Measurements from ENCODE around the gene LMAN1L.

LMAN1L gene

DNA sequence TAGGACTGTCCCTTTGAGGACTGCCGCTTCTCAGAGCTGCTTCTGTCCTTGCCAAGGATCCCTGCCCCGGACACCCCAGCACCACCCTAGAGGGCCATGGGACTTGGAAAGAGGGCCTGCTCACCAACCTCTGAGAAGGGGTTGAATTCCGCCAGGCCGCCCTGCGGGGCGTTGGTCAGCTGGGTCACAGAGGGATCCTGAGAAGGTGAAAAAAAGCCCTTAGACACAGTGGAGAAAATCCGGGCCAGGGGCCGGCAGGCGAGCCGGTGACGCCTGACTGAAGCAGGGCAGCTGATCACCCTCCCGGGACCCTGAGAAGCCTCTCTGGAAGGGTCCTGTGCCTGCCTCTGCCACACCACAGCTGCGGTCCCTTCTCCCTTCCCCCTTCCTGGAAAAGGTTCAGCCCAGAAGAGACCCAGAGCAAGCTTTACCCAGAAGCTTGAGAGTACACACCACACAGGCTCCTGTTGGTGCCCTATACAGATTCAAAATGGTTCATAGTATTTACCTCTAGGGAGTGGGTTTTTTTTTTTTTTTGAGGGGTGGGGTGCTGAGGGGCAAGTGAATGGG is 41.9 kb downstream of the LMAN1L start:
- Mint-ChIP-seq H3K36me3 (ENCODE audit: low read depth) (peaks cover 24% of the 10 kb centered on the region), H3K4me3 (no peak overlapping the region), H3K9me3 (no peaks in the 10 kb centered on the region), H3K27ac (no peak overlapping the region), H3K4me1 (ENCODE audit: low read depth) (peaks cover 25% of the 10 kb centered on the region), H3K27me3 (ENCODE audit: low read depth) (no peaks in the 10 kb centered on the region)

DNA sequence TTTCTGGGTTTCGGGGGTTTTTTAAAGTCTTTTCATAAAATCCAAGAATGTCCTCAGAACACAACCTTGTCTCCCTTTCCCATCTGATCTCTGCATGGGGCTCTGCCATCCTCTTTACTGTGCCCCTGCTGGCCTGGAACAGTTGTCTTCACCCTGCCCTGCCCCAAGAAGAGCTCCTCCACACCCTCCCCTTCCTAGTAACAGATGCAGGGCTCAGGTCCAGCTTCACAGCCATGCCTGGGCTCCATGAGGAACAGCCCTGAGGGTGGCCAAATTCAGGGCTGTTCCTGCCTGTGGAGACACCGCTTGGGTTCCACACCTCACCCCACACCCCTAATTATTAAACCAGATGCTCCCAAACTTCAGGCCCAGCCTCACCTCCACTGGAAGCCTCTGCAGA is 43.2 kb downstream of the LMAN1L start:
- H3K4me1 Mint-ChIP-seq (ENCODE audit: low read depth) = peaks cover 25% of the 10 kb centered on the region
- no peaks in the 10 kb centered on the region for H3K9me3 Mint-ChIP-seq
- H3K36me3 Mint-ChIP-seq (ENCODE audit: low read depth) = peaks cover 20% of the 10 kb centered on the region
- no peak overlapping the region for H3K27ac Mint-ChIP-seq
- H3K27me3 Mint-ChIP-seq (ENCODE audit: low read depth) = no peaks in the 10 kb centered on the region
- no peak overlapping the region for H3K4me3 Mint-ChIP-seq

GRCh38 chr15:74856537-74856936 is 43.9 kb downstream of the LMAN1L start:
- Mint-ChIP-seq H3K9me3 (no peaks in the 10 kb centered on the region), H3K27me3 (ENCODE audit: low read depth) (no peaks in the 10 kb centered on the region), H3K4me3 (no peak overlapping the region), H3K36me3 (ENCODE audit: low read depth) (peaks cover 16% of the 10 kb centered on the region), H3K4me1 (ENCODE audit: low read depth) (peaks cover 25% of the 10 kb centered on the region), H3K27ac (no peak overlapping the region)

DNA sequence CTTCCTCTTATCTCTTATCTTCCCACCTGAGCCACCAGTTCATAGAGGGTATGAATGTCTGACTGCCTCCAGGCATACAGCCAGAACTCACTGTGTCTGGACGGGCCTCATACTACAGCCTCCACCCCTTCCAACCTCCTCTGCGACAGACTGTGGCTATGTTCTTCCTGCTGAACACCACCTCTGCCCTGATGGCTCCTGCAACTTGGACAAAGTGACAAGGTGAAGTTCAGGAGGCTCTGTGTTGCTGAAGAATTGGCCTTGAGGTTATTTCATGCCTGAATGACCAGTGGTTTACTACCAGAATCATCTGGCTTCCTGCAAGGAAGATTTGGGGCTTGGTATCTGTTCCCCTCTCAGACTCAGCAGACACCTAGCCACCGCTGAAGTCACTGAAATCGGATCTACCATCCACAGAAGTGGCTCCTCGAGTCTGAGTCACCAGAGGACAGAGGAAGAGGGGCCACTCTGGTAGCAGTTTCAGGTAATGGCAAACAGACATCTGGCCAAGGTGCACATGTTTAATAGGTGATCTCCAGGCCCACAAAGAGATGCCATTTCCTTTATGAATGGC is 44.5 kb downstream of the LMAN1L start:
- Mint-ChIP-seq H3K27ac (peak overlapping the region; percentile 82), H3K9me3 (no peaks in the 10 kb centered on the region), H3K27me3 (ENCODE audit: low read depth) (no peaks in the 10 kb centered on the region), H3K36me3 (ENCODE audit: low read depth) (peaks cover 12% of the 10 kb centered on the region), H3K4me3 (no peak overlapping the region), H3K4me1 (ENCODE audit: low read depth) (peaks cover 25% of the 10 kb centered on the region)

GRCh38 chr15:74857671-74858368 is 45.2 kb downstream of the LMAN1L start:
- H3K27ac Mint-ChIP-seq = peak overlapping the region; percentile 69
- H3K9me3 Mint-ChIP-seq = no peaks in the 10 kb centered on the region
- peaks cover 10% of the 10 kb centered on the region for H3K36me3 Mint-ChIP-seq (ENCODE audit: low read depth)
- peaks cover 25% of the 10 kb centered on the region for H3K4me1 Mint-ChIP-seq (ENCODE audit: low read depth)
- H3K27me3 Mint-ChIP-seq (ENCODE audit: low read depth) = no peaks in the 10 kb centered on the region
- no peak overlapping the region for H3K4me3 Mint-ChIP-seq

- Mint-ChIP-seq H3K9me3 (no peaks in the 10 kb centered on the region), H3K36me3 (ENCODE audit: low read depth) (peaks cover 8% of the 10 kb centered on the region), H3K27me3 (ENCODE audit: low read depth) (no peaks in the 10 kb centered on the region), H3K27ac (peak overlapping the region; percentile 69), H3K4me3 (no peak overlapping the region), H3K4me1 (ENCODE audit: low read depth) (peaks cover 25% of the 10 kb centered on the region)
Measured at GRCh38 chr15:74858369-74858740, 45.7 kb downstream of the LMAN1L start.

DNA sequence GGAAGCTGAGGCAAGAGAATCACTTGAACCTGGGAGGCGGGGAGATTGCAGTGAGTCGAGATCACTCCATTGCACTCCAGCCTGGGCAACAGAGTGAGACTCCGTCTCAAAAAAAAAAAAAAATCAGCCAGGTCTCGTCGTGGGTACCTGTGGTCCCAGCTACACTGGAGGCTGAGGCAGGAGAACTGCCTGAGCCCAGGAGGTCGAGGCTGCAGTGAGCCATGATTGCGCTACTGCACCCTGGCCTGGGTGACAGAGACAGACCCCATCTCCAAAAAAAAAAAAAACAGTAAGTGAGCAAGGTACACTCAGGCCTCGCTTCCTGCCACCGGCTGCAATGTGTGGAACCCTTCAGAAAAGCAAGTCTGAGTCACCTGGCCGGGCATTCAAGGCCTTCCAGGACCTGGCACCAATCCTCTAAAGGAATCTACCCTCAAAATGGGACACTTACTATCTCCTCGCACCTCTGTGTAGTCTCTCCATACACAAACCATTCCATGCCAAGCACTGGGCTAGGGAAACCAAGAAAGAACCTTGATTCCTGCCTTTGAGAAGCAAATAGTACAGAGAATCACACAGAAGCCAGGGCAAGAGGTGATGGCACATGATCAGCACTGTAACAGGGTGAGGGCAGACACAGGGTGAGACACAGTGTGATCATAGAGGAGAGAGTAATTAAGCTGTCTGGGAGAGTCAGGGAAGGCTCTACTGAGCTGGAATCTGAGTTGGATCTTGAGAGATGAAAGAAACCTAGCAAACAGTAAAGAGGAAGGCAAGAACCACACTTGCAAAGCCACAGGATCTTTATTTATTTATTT is 50.8 kb downstream of the LMAN1L start:
- peak overlapping the region; percentile 67 for H3K27ac Mint-ChIP-seq
- peaks cover 33% of the 10 kb centered on the region for H3K36me3 Mint-ChIP-seq (ENCODE audit: low read depth)
- H3K4me1 Mint-ChIP-seq (ENCODE audit: low read depth) = peaks cover 43% of the 10 kb centered on the region
- H3K9me3 Mint-ChIP-seq = no peaks in the 10 kb centered on the region
- H3K4me3 Mint-ChIP-seq = peak overlapping the region; percentile 5
- H3K27me3 Mint-ChIP-seq (ENCODE audit: low read depth) = no peaks in the 10 kb centered on the region

DNA sequence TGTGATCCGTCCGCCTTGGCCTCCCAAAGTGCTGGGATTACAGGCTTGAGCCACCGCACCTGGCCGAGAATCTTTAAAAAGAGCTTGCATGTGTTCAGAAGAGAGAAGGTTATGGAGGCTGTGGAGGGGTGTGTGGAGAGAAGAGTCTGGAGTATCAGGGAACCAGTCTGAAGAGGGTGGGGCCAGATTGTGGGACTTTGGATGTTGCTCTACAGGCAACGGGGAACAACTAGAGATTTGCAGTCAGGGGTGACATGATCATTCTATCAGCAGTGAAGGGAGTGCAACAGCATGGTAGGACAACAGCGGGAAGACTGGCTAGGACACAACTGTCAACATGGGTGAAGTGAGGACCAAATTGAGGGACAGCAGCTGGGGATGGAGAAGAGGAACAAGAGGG is 51.7 kb downstream of the LMAN1L start:
- Mint-ChIP-seq H3K9me3 (no peaks in the 10 kb centered on the region), H3K4me1 (ENCODE audit: low read depth) (peaks cover 38% of the 10 kb centered on the region), H3K36me3 (ENCODE audit: low read depth) (peaks cover 31% of the 10 kb centered on the region), H3K27ac (peak overlapping the region; percentile 54), H3K27me3 (ENCODE audit: low read depth) (no peaks in the 10 kb centered on the region), H3K4me3 (no peak overlapping the region)

- Mint-ChIP-seq H3K36me3 (ENCODE audit: low read depth) (peaks cover 37% of the 10 kb centered on the region), H3K4me1 (ENCODE audit: low read depth) (peaks cover 48% of the 10 kb centered on the region), H3K4me3 (peak overlapping the region; percentile 53), H3K9me3 (no peaks in the 10 kb centered on the region), H3K27ac (peak overlapping the region; percentile 63), H3K27me3 (ENCODE audit: low read depth) (no peaks in the 10 kb centered on the region)
Measured at GRCh38 chr15:74865316-74865715, 52.7 kb downstream of the LMAN1L start.

DNA sequence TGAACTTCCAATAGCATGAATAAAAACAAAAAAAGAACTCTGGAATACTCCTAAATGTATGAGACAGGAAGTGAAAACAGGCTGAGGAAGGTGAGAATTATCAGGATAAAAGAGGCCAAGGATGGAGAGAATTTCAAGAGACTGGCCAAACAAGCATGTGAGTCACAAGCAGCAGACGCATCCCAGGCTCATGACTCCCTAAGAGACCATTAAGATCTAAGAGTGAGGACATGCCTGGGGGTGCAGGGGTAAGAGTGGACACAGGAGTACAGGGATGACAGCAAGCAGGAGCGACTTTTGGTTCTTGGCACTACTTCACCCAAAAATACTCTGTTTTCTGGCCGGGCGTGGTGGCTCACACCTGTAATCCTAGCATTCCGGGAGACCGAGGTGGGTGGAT is 53.5 kb downstream of the LMAN1L start:
- no peaks in the 10 kb centered on the region for H3K27me3 Mint-ChIP-seq (ENCODE audit: low read depth)
- peak overlapping the region; percentile 2 for H3K4me3 Mint-ChIP-seq
- peaks cover 37% of the 10 kb centered on the region for H3K36me3 Mint-ChIP-seq (ENCODE audit: low read depth)
- peaks cover 55% of the 10 kb centered on the region for H3K4me1 Mint-ChIP-seq (ENCODE audit: low read depth)
- no peaks in the 10 kb centered on the region for H3K9me3 Mint-ChIP-seq
- peak overlapping the region; percentile 8 for H3K27ac Mint-ChIP-seq

DNA sequence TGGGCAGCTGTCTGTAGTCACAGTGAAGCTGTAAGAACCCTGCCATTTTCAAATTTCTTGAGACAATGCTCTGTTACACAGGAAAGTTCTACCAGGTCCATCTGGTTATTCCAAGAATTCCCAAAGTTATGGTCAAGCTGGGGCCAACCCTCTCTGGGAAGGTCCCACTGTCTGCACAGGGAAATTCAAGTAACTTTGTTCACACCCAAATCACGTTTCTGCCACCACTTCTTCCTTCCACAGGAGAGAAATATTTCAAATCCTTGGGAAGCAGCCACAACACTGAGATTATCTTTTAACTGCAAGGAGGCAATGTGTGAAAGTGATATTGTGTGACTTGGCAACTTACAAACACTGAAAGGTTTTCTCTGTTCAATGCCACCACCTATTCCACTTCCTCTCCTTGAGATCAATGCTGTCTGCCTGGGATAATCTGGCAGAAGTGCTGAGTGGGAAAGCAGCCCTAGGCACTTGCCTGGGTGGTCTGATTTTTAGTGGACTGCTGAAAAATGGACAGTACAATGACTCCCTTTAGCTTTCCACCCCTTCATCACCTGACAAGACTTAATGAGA is 54.9 kb downstream of the LMAN1L start:
- Mint-ChIP-seq H3K36me3 (ENCODE audit: low read depth) (peaks cover 41% of the 10 kb centered on the region), H3K9me3 (no peaks in the 10 kb centered on the region), H3K27me3 (ENCODE audit: low read depth) (no peaks in the 10 kb centered on the region), H3K4me1 (ENCODE audit: low read depth) (peaks cover 58% of the 10 kb centered on the region), H3K27ac (peak overlapping the region; percentile 76), H3K4me3 (peak overlapping the region; percentile 52)

GRCh38 chr15:74868059-74868458 is 55.4 kb downstream of the LMAN1L start:
- peak overlapping the region; percentile 76 for H3K27ac Mint-ChIP-seq
- peak overlapping the region; percentile 52 for H3K4me3 Mint-ChIP-seq
- no peaks in the 10 kb centered on the region for H3K9me3 Mint-ChIP-seq
- H3K4me1 Mint-ChIP-seq (ENCODE audit: low read depth) = peaks cover 62% of the 10 kb centered on the region
- no peaks in the 10 kb centered on the region for H3K27me3 Mint-ChIP-seq (ENCODE audit: low read depth)
- peaks cover 45% of the 10 kb centered on the region for H3K36me3 Mint-ChIP-seq (ENCODE audit: low read depth)

GRCh38 chr15:74869372-74869725 is 56.7 kb downstream of the LMAN1L start:
- Mint-ChIP-seq H3K27me3 (ENCODE audit: low read depth) (no peaks in the 10 kb centered on the region), H3K27ac (peak overlapping the region; percentile 94), H3K4me1 (ENCODE audit: low read depth) (peaks cover 61% of the 10 kb centered on the region), H3K4me3 (peak overlapping the region; percentile 85), H3K9me3 (no peaks in the 10 kb centered on the region), H3K36me3 (ENCODE audit: low read depth) (peaks cover 40% of the 10 kb centered on the region)

DNA sequence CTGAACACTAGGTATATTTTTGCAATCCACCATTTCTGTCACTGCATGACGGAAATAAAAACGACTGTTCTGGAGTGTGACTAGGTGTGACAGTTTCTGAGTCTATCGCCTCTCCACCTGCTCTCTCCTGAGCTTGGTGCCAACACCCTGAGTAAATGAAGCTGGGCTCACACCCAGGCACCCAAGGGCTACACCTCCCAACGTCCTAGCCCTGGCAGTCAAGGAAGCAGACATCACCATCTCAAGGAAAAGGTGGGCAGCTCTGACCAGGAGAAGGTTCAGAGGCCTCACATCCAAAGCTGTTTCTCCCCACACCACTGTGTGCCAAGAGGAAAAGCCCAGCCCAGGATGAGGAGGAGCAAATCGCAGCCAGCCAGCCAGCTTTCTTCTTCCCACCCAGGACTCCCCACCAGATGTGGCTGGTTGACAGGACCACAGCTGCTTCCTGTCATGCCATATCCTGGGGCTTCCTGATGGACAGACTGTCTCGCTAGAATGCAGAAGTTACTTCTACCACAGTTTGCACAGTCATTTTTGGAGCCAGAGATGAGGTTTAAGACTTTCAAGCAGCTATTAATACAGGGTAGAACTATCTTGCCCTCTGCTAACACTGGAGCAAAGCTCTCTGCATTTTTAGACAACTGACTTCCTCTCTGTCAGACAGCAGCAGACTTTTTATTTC is 57.2 kb downstream of the LMAN1L start:
- Mint-ChIP-seq H3K4me3 (peak overlapping the region; percentile 85), H3K27ac (peak overlapping the region; percentile 94), H3K4me1 (ENCODE audit: low read depth) (peaks cover 57% of the 10 kb centered on the region), H3K36me3 (ENCODE audit: low read depth) (peaks cover 37% of the 10 kb centered on the region), H3K9me3 (no peaks in the 10 kb centered on the region), H3K27me3 (ENCODE audit: low read depth) (no peaks in the 10 kb centered on the region)

All from T-helper 1 cell treated with Interleukin-12 subunit alpha and Interleukin-12 subunit beta and Interleukin-4 antibody, amounts not matched to agents 30 μg/mL and 1 μg/mL, for 36 hours (primary cell).